Mononuclear cell (primary cell): ENCODE measurements around the gene SSTR3. TPM values are rescaled to one million over a fixed set of nuclear protein-coding genes. Genes with fewer than 3 reads are reported as not detected.

ENCODE experiments used
- H3K27me3 ChIP-seq: 2 replicates; pipeline ENCODE4 v1.6.0; 2011; ENCODE audit warnings: low read length, control low read depth; ENCODE audit not compliant: insufficient read depth
- H3K4me1 ChIP-seq: 2 replicates; pipeline ENCODE4 v1.5.1; 2011; ENCODE audit warnings: mild to moderate bottlenecking, low read length, control low read depth; ENCODE audit not compliant: insufficient read depth
- H3K4me3 ChIP-seq: 2 replicates; pipeline ENCODE4 v1.5.1; 2011; ENCODE audit warnings: mild to moderate bottlenecking, low read length, moderate library complexity
- H3K9me3 ChIP-seq: 2 replicates; pipeline ENCODE4 v1.5.1; 2011; ENCODE audit warnings: low read depth, mild to moderate bottlenecking, control low read depth, low read length
- total RNA-seq: library from RNA; depleted of rRNA; stranded (reverse); fragments of >200 nt; gene quantifications from one replicate; pipeline ENCODE4 v1.2.3, GENCODE V29; 2012

Gene SSTR3
- total RNA-seq, 1 donor = 2.4 TPM

- no peaks in the 10 kb centered on the region for H3K9me3 ChIP-seq
- peaks cover 35% of the 10 kb centered on the region for H3K4me1 ChIP-seq
- H3K27me3 ChIP-seq = no peaks in the 10 kb centered on the region
- H3K4me3 ChIP-seq = no peak overlapping the region
Measured at GRCh38 chr22:37245740-37246139, 33.5 kb upstream of the SSTR3 start.

- H3K27me3 ChIP-seq = no peaks in the 10 kb centered on the region
- peak overlapping the region; percentile 17 for H3K4me3 ChIP-seq
- peaks cover 41% of the 10 kb centered on the region for H3K4me1 ChIP-seq
- H3K9me3 ChIP-seq = no peaks in the 10 kb centered on the region
Measured at GRCh38 chr22:37244922-37245722, 32.8 kb upstream of the SSTR3 start.

GRCh38 chr22:37244114-37244921 is 32.0 kb upstream of the SSTR3 start, which contains the start of gene RAC2:
TSS of gene RAC2 (minus strand) at chr22:37244269. CDS start at chr22:37244148, 121 bp downstream.
- peaks cover 49% of the 10 kb centered on the region for H3K4me1 ChIP-seq

DNA sequence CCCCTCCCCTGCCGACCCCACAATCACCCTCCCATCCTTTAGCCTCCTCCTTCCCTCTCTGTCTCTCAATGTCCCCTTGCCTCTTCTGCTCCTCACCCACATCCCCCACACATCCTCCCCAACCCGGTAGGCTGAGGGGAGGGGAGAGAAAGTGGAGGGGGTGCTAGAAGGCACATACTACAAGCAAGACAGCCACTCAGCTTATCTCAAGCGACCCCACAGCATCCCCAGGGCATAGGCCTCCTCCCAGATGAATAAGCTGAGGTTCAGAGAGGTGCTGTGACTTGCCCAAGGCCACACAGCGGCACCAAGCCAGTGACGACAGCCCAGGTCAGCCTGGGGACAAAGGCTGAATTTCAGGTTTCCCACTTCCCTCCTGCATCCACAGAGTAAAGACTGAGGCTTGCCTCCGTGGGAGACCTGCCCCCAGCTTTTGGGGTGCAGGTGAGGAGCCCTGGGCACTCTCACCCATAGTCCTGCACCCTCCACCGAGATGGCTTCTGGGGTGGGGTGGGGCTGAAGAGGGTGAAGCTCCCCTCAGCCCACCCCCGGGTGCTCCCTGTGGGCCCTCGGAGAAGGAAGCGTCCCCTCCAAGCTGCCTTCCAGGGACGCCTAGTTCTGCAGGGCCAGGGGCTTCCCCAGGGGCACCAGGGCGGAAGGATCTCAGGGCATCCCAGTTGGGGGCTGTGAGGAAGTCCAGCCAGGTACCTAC is 31.3 kb upstream of the SSTR3 start:
- H3K4me1 ChIP-seq = peaks cover 57% of the 10 kb centered on the region
- H3K27me3 ChIP-seq = no peaks in the 10 kb centered on the region
- H3K4me3 ChIP-seq = peak overlapping the region; percentile 98
- no peaks in the 10 kb centered on the region for H3K9me3 ChIP-seq

More at GRCh38 chr22:37244114-37244921, 32.0 kb upstream of the SSTR3 start, which contains the start of gene RAC2:
- H3K27me3 ChIP-seq = no peaks in the 10 kb centered on the region
- peak within 1 kb of the TSS; percentile 98 for H3K4me3 ChIP-seq
- no peaks in the 10 kb centered on the region for H3K9me3 ChIP-seq

GRCh38 chr22:37242395-37242918 is 30.2 kb upstream of the SSTR3 start:
- H3K9me3 ChIP-seq = no peaks in the 10 kb centered on the region
- peak overlapping the region; percentile 98 for H3K4me3 ChIP-seq

DNA sequence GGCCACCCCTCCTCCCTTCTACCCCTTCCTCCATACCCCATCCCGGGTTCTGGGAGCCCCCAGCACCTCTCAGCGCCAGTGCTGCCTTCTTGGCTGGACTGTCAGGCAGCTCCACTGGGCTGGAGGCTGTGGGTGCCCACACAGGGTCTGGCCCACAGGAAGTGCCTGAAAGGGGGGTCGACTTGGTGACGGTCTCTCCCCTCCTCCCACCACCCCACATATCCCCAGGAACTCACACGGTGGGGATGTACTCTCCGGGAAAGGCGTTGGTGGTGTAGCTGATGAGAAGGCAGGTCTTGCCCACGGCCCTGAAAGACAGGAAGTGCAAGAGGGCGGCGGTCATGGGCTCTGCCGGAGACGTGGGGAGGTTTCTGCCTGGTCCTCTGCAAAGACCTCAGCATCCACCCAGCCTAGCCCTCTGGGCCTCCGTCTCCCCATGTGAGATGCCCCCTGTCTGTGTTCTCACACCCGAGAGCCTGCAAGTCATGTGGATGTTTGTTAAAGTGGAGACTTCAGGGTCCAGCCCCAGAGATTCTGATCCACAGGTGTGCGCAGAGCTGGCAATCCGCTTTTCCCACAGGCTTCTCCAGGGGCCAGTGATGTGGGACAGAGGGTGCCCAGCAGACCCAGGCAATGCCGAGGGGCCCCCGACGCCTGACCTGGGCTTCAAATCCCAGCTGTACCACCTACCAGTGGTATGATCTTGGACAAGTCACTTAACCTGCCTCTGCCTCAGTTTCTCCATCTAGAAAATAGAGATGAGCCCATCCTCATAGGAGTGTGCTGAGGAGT is 29.3 kb upstream of the SSTR3 start:
- H3K4me3 ChIP-seq = peak overlapping the region; percentile 98
- H3K27me3 ChIP-seq = no peaks in the 10 kb centered on the region
- peaks cover 76% of the 10 kb centered on the region for H3K4me1 ChIP-seq
- no peaks in the 10 kb centered on the region for H3K9me3 ChIP-seq

More at GRCh38 chr22:37242395-37242918, 30.2 kb upstream of the SSTR3 start:
- Histone ChIP-seq H3K27me3 (no peaks in the 10 kb centered on the region), H3K4me1 (peaks cover 68% of the 10 kb centered on the region)

DNA sequence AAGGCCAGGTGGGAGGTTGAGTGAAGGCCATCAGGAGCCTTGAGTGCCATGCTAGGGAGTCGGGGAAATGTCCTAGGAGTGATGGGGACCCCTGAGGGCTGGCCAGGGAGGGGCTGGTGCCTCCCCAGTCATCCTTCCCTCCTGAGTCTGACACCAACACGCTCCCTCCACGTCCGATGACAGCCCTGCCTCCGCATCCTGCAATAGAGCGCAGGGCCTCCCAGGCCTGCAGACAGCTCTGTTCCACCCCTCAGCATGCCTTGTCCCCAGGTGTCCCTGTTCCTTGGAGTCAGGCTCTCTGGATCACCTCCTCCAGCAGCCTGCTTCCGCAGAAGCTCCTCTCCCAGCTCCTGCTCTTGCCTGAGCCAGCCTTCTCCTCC is 28.7 kb upstream of the SSTR3 start:
- Histone ChIP-seq H3K4me3 (peak overlapping the region; percentile 98), H3K9me3 (no peaks in the 10 kb centered on the region), H3K27me3 (no peaks in the 10 kb centered on the region), H3K4me1 (peaks cover 83% of the 10 kb centered on the region)

DNA sequence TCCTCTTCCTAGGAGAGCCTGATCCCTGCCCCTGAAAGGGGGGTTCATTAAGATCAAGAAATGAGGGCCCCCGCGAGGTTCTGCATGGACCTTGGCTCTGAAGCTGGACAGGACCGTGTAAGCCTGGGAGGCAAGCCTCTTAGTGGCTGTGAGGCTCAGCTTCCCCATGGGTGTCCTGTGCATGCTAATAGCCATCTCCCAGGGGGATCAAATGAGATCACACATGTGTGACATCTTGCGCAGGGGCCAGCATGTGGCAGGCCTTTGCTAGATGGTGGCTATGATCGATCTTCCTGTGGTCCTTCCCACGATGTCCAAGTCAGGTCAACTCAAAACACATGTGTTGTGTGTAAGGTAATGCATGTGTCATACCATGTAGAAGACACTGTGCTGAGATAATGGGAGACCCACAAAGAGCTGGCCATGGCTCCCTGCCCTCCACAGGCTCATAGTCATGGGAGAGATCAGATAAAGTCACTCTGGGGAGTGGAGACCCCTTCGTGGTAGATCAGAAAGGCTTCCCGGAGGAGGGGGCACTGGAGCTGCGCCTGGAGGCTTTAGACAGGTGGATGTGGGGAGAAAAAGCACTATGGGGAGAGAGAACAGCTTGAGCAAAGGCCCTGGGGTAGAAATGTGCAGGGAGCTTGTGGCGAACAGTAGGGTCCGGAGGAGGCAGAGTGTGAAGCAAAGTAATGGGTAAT is 28.1 kb upstream of the SSTR3 start:
- Histone ChIP-seq H3K4me1 (peaks cover 83% of the 10 kb centered on the region), H3K27me3 (no peaks in the 10 kb centered on the region), H3K4me3 (no peak overlapping the region), H3K9me3 (no peaks in the 10 kb centered on the region)

DNA sequence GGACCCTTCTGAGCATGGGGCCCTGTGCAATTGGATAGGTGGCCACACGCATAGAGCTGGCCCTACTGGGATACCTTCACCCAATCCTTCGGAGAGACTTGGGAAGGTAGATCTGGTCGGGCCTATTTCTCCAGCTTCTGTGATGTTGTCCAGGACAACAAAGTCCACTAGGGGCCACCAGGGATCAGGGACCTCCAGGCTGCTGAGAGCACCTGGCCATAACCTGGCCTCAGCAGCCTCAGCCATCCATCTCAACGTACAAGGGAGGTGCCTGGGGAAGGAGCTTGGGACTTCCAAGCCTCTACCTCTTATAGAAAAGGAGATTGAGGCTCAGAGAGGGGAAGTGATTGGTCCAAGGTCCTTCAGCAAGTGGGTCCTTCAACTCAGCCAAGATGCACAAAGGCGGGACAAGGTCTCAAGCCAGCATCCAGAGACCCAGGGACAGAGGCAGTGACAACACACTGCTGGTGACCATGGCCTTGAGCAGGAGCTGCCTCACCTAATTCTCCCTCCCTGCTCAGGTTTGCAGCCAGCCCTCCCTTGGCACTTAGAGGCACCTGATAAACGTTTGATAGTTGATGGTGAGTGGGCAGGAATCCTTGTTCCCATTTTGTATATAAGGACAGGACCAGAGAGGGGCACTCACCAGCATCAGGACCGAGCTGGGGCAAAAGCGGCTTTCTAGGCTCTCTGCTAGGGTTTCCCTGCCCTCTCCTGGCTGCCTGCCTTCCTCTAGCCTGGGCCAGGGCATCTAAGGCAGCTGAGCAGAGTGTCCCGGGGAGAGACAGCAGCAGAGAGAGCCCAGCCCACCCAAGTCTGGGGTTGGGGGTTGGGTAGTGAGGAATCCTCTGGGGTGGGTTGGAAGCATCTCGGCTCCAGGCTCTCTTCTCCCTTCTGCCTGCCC is 27.3 kb upstream of the SSTR3 start:
- Histone ChIP-seq H3K4me3 (no peak overlapping the region), H3K27me3 (no peaks in the 10 kb centered on the region), H3K9me3 (no peaks in the 10 kb centered on the region), H3K4me1 (peaks cover 83% of the 10 kb centered on the region)

GRCh38 chr22:37237371-37238268 is 25.3 kb upstream of the SSTR3 start:
- peaks cover 96% of the 10 kb centered on the region for H3K4me1 ChIP-seq
- no peak overlapping the region for H3K4me3 ChIP-seq
- no peaks in the 10 kb centered on the region for H3K27me3 ChIP-seq
- H3K9me3 ChIP-seq = no peaks in the 10 kb centered on the region

DNA sequence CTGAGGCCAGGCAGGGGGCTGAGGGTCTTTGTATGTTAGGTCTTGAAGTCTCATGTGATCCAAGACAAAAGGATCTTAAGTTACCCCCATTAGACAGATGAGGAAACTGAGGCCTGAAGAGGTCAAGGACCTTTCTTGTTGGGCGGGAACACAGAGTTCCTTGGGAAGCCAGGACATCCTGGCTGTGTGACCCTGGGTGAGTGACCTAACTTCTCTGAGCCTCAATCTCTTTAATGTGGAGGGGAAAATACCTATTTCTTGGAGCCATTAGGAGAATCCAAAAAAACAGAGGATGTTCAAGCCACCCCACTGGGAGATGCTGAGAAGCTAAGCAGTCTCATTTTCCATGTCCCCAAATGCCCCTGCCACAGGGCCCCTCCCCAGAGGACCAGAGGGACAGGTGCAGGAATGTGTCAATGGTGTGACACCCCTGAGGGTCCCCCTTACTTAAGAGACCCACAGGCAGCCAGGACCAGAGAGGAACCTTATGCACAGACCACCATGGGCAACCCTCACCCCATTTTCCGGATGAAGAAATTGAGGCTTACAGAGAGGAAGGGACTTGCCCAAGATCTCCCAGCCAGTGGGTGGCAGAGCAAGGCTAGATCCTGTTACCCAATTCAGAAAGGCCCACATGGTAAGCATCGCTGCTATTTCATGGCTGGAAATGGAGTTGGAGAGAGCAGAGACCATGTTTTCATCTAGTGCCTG is 23.8 kb upstream of the SSTR3 start:
- H3K27me3 ChIP-seq = no peaks in the 10 kb centered on the region
- H3K4me3 ChIP-seq = no peak overlapping the region

More for the DNA sequence above, 23.8 kb upstream of the SSTR3 start:
- H3K9me3 ChIP-seq = no peaks in the 10 kb centered on the region
- peaks cover 99% of the 10 kb centered on the region for H3K4me1 ChIP-seq
